Measurements from ENCODE around the gene GRID1.

GRCh38 chr10:85603151-85603940 lies 763.2 kb downstream of the GRID1 start:
- no peak for TF ChIP-seq ATF3 (CRISPR knock-in tag; conservative IDR thresholded peaks at IDR 0.05)
- no peak for TF ChIP-seq MLX (CRISPR knock-in tag; IDR thresholded peaks at IDR 0.05)
- TF ChIP-seq CTCF (IDR thresholded peaks at IDR 0.05) = no peak
- no peak for TF ChIP-seq TCF7 (CRISPR knock-in tag; IDR thresholded peaks at IDR 0.05; ENCODE audit: low read depth)
- no peak for TF ChIP-seq RELA (CRISPR knock-in tag; IDR thresholded peaks at IDR 0.05; ENCODE audit: borderline replicate concordance)
- TF ChIP-seq ZNF263 (CRISPR knock-in tag; IDR thresholded peaks at IDR 0.05; ENCODE audit: low read depth) = no peak
- TF ChIP-seq E2F1 (CRISPR knock-in tag; IDR thresholded peaks at IDR 0.05) = no peak

Measured in WTC11 (cell line).